ENCODE measurements around the gene FBXW8. TPM values are rescaled to one million over a fixed set of nuclear protein-coding genes. Genes with fewer than 3 reads are reported as not detected.
"Not testable (repeated sequence)": the region's sequence is repeated elsewhere in the genome, so short reads cannot be mapped to it uniquely, and the experiment has no call there.

FBXW8 gene
- total RNA-seq, 1 donor from 2014 or later: 5.5 TPM

DNA sequence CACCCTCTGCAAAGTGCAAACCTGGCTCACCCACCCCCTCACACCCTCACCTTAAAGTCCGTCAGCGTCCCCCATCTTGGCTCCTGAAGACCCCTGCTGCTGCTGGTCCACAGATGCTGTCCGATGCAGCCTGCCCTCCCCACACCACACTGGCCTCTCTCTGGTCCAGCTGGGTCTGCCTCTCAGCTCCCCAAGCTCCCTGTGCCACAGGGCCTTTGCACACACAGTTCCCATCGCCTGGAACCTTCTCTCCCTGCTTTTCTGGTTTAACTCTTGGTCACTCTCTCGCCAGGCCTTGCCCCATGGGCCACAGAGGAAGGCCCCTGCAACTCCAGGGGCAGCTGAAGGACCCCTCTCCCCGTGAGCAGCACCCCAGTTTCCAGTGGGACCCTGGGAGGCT is 143.5 kb downstream of the FBXW8 start:
- intact Hi-C loops (cut with DNase I): no loop called here
- DNase-seq (no peak), ATAC-seq (ENCODE audit: poor library complexity) (no peak)

DNA sequence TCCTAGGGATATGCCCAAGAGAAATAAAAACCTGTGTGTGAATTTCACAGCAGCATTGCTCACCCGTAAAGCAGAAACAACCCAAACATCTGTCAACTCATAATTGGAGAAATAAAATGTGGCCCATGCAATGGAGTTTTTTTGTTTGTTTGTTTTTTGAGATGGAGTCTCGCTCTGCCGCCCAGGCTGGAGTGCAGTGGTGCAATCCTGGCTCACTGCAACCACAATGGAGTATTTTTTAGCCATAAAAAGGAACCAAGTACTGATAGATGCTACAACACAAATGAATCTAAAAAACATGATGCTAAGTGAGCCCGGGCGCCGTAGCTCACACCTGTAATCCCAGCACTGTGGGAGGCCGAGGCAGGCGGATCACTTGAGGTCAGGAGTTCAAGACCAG is 146.9 kb downstream of the FBXW8 start:
- ATAC-seq (ENCODE audit: poor library complexity); intact Hi-C loops (cut with DNase I); DNase-seq: not testable (repeated sequence)

DNA sequence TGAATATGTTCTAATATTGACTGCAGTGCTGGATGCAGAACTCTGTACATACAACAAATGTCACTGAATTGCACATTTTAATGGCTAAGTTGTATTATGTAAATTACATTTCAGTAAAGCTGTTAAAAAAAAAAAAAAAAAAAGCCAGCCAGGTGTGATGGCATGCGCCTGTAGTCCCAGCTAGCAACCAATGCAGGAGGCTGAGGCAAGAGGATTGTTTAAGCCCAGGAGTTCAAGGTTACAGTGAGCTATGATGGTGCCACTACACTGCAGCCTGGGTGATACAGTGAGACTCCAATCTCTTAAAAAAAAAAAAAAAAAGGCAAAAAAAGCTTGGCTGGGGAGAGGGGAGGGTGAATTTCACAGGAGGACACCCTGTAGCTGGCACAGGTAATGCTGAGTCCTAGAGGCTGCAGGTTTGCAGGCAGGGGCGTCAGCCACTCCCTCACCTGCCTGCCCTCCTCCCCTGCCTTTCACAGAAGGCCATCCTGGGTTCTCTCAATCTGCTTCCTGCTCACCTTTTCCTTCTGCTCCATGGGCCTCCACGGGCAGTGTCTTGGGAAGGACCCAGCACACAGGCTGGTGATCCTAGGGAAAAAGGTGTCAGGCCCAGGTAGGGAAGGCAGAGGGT is 147.8 kb downstream of the FBXW8 start:
- DNase-seq (no peak), ATAC-seq (ENCODE audit: poor library complexity) (no peak)
- intact Hi-C loops (cut with DNase I): no loop called here

DNA sequence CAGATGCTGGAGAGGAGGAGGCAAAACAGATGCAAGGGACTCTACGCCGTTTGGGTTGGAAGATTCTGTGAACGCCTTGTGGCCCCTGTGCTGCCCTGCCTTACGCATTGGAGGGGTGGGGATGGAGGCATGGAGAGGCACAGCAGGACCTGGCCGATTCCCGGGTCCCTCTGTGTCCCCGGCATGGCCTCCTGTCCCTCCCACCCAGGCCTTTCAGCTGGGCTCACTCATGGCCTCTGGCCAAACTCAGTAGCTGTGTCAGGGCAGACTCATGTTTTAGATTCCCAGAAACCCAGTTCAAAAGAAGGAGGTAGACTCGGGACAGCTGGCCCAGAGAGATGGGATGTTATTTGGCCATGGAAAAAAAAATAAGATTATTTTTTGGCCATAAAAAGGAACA is 148.4 kb downstream of the FBXW8 start:
- intact Hi-C loops (cut with DNase I): no loop called here
- DNase-seq: no peak
- peak; percentile 45 for ATAC-seq (ENCODE audit: poor library complexity)

DNA sequence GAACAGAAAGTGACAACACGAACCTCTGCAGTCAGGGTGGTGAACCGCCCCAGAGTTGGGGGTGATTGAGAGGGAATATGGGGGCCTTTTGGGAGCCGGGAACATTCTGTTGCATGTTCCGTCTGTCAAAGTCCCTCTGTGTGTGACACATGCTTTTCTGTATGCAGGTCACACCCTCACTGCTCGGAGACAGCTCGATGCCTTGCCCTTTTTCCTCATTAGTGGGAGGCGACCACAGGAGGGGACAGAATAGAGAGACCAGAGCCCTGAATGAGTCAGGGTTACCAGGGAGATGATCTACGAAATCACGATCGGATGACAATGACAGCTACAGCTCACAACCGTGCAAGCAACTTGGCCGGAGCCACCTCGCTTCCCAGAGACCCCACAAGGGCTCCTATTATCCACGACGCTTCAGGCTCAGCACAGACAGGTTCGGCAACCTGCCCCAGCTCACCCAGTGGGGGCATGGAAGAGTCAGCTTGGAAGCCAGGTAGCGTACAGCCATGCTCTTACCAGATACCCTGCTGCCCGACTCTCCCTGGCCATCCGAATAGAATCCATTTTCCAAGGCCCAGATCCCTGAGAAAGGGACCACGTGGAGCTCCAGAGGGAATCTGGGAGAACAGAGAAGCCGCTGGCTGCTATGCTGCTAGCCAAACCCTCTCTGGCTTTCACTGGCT is 149.6 kb downstream of the FBXW8 start:
- ATAC-seq (ENCODE audit: poor library complexity) (peak; percentile 8), DNase-seq (no peak)
- intact Hi-C loops (cut with DNase I): no loop called here

DNA sequence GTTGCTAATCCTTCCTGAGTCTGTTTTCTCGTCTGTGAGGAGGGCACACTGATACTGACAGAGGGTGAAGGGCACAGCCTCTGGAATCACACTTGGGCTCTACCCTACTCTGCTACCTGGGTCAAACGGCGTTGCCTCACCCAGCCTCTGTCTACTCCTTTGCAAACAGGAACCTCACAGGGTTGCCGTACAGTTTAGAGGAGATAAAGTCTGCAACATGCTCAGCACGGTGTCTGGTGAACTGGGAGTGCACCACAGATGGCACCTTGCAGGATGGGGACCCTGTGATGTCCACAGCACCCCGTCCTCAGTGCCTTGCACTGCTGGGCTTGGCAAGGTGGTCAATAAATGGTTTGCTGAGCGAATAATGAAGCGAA is 150.2 kb downstream of the FBXW8 start:
- intact Hi-C loops (cut with DNase I): no loop called here
- DNase-seq (no peak), ATAC-seq (ENCODE audit: poor library complexity) (peak; percentile 18)

DNA sequence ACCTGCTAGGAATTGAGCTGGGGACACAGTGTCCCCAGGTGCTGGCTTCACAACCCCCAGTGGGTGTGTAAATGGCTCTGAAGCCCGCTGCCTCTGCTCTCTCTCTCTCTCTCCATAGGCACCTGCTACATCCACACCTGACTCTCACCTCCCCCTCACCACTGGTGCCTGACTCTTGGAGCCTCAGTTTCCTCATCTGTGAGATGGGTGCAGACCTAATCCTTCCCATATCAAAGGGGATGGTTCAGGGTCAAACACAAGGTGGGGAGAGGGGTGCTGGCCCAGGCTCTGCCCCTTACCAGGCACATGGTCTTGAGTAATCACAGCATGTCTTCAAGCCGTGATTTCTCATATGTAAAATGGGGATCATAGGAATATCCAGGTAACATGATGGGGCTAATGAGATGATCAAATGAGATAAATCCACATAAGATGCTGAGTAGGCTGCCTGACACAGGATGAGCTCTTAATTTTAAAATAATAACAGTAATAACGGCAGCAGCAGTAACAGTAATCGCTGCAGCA is 150.9 kb downstream of the FBXW8 start:
- DNase-seq (no peak), ATAC-seq (ENCODE audit: poor library complexity) (no peak)
- intact Hi-C loops (cut with DNase I): no loop called here

DNA sequence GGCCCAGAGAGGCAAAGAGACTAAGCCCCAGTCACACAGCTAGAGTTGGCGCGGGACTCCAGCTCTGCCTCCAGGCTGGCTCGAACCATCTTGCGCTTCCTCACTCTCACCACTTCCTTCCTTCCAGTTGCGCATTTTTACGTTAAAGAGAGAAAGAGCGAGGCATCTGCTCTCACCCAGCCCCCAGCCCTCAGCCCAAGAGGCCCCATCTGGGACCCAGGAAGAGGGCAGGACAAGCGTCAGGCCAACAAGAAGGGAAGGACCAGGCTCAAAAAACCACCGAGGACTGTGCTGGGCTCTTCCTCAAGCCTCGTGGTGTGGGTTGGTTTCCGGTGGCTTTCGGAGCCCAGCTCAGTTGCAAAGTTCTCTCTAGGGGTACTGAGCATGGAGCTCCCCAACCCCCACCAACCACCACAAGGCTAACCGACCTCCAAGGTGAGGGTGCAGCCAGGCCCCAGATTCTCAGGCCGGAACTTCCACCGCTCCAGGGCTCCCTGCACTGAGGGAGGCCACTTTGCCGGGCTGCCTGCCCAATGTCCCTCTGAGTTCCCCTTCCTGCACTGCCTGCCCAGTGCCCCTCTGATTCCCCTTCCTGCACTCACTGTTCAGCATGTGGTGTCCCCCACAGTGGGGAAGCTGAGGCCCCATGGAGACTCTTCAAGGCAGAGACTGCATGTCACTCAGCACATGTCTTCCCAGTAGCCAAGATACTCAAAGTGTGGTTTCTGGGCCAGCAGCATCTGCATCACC is 152.6 kb downstream of the FBXW8 start:
- intact Hi-C loops (cut with DNase I): no loop called here
- ATAC-seq (ENCODE audit: poor library complexity) (peak; percentile 24), DNase-seq (peak; percentile 53)

DNA sequence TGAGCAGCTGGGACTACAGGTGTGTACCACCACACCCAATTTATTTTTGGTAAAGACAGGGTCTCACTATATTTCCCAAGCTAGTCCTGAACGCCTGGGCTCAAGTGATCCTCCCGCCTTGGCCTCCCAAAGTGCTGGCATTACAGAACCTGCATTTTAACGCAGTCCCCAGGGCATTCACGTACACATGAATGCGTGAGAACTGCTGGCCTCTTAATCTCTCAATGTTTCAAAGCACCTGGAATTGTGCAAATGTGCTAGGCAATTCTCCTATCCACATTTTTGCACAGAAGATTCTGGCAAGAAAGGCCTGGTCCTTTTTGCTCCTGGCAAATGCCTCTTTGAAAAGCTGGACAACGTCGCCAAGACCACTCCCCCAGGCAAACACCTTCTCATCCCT is 153.3 kb downstream of the FBXW8 start:
- intact Hi-C loops (cut with DNase I): no loop called here
- DNase-seq (peak; percentile 12), ATAC-seq (ENCODE audit: poor library complexity) (no peak)

DNA sequence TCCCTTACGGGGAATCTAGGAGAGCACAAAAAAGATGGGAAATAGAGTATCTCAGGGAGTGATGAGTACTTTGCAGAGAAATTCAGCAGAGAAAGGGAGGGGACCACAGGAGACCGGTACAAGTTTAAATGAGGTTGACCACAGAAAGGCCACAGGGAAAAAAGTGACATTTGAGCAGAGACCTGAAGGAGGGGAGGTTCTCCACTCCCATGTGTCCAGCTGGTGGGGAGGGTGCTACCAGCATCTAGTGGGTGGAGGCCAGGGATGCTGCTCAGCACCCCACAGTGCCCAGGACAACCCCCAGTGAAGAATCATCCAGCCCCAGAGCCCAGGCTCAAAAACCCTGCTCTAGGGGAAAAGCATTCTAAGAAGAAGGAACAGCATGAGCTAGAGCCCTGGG is 153.8 kb downstream of the FBXW8 start:
- DNase-seq (no peak), ATAC-seq (ENCODE audit: poor library complexity) (no peak)
- intact Hi-C loops (cut with DNase I): no loop called here

DNA sequence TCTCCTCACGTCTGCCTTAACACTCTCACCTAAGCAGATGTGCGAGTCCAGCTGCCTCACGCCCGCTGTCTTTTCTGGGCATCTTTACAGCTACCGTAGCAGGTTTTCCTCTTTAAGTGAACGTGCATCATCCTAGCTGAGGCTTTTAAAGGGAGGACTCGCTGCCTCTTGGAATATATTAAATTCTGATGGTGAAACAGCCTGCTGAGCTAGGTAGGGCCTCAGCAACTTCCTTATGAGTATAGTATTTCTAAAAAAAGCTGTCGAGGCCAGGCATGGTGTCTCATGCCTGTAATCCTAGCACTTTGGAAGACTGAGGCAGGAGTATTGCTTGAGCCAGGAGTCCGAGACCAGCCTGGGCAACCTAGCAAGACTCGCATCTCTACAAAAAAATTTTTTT is 156.3 kb downstream of the FBXW8 start:
- DNase-seq (peak; percentile 20), ATAC-seq (ENCODE audit: poor library complexity) (no peak)
- intact Hi-C loops (cut with DNase I): no loop called here

DNA sequence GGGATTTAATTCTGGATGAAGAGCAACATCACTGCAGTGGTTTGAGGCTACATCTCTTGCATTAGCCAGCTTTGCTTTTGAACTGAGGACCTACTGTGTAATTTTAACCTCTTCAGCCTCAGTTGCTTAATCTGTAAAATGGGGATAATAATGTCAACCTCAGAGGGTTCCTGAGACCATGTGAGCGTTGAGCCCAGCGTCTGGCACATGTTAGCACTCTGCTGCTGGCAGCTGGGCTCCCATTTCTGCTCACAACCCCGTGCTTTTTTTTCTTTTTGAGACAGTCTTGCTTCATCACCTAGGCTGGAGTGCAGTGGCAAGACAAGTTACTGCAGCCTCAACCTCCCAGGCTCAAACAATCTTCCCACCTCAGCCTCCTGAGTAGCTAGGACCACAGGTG is 156.9 kb downstream of the FBXW8 start:
- intact Hi-C loops (cut with DNase I): no loop called here
- ATAC-seq (ENCODE audit: poor library complexity): no peak
- DNase-seq: peak; percentile 16

DNA sequence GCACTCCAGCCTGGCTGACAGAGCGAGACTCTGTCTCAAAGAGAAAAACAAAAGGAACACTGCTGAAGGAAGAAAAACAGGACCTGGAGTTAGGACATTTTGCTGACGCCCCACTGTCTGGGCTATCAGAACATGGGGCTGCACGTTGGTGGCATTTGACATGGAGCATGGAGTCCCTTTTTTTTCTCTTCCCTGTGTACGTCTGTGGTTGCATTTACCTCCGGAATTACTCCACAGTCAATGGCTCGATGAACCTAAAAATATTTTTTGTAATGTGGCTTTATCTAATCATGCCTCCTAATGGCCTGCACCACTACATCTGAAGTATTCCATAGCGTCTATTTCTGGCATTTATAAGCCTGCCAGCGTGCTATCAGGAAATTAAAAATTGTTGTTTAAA is 157.7 kb downstream of the FBXW8 start:
- intact Hi-C loops (cut with DNase I): no loop called here
- ATAC-seq (ENCODE audit: poor library complexity) (peak; percentile 83), DNase-seq (peak; percentile 39)

DNA sequence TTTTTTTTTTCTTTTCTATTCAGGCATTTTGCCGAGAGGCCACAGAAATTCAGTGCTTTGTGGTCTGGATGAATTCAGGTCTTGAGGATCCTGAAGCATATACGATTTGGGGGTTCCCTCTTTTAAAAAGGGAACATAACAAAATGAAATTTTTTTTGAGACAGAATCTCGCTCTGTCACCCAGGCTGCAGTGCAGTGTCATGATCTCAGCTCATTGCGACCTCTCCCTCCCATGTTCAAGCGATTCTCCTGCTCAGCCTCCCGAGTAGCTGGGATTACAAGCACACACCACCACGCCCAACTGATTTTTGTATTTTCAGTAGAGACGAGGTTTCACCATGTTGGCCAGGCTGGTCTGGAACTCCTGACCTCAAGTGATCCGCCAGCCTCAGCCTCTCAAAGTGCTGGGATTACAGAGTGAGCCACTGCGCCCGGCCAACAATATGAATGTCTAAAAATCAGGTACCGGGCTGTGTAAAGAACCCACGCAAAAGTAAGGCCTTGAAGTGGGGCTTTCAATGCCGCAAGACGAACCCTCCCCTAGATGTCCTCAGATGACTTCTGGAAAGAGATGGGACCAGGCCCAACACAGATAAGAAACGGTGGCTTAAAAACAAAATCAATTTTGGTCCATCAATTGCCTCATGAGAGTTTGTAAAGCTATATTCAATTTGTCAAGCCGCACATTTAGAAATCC is 158.5 kb downstream of the FBXW8 start:
- intact Hi-C loops (cut with DNase I): no loop called here
- DNase-seq (peak; percentile 35), ATAC-seq (ENCODE audit: poor library complexity) (peak; percentile 5)

DNA sequence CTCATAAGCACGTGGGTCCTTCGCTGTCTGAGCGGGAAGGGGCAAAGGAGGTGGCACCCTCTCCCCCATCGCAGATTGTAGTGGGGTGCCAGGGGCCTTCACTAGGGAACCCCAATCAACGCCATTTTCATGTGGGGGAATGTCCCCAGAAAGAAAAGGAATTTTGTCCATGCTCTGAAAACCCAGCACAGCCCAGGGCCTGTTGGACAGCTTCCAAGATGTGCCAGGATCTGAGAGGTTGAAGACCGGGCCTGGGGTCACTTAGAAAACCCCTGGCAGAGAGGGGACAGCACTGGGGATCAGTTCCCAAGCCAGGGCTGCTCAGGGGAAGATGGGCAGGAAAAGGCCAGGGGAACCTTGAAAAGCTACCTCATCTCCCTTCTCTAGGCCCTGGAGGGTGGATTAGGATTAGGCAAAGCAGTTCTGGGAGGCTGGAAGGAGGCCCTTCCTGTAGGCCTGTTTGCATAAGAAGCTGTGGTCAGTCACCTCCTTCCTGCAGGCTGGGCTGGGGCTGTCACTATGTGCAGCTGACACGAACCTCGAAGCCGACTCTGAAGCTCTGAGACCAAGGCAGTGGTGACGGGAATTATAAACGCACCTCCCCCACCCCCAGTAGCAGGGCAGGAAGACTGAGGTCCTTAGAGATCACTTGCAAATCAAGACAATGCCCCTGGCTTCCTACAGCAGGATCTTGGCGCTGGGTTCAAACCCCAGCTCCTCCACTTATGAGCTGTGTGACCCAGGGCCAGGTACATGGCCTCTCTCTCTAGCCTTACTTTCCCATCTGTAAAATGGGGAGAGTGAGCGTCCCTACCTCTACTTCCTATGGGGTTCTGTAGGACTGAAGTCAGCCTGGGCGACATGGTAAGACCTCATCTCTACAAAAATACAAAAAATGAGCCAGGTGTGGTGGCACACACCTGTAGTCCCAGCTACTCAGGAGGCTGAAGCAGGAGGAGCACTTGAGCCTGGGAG is 159.5 kb downstream of the FBXW8 start:
- ATAC-seq (ENCODE audit: poor library complexity): peak; percentile 13
- peak; percentile 47 for DNase-seq
- intact Hi-C loops (cut with DNase I): no loop called here

DNA sequence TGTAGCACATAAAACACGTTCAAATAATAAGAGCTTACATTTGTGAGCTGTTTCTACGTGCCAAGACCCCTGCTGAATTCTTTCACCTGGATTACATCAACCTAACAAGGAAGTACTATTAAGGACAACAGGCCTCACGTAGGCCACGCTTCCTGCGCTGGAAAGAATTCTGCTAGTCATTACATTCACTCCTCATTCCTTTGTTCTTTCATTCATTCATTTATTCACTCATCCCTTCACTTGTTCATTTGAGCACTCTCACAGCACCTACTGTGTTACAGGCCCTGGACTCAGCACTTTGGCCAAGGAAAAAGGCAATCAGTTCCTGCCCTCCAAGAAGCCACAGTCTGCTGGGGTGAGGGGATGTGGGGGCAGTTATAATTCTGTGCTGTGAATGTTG is 160.3 kb downstream of the FBXW8 start:
- no peak for ATAC-seq (ENCODE audit: poor library complexity)
- intact Hi-C loops (cut with DNase I): no loop called here
- peak; percentile 6 for DNase-seq

DNA sequence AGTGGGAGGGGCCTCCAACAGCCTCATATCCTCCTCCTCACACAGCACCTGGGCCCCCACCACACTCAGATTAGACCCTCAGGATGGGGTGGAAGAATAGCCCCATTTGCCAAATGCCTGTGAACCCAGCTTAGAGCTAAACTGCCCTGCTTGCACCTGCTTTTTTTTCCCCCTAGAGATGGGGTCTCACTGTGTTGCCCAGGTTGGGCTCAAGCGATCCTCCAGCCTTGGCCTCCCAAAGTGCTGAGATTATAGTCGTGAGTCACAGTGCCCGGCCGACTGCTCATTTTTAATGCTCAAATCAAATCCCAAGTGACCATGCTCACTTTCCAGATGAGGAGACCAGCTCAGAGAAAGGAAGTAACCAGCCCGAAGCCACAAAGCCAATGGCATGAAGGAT is 161.4 kb downstream of the FBXW8 start:
- DNase-seq (peak; percentile 22), ATAC-seq (ENCODE audit: poor library complexity) (no peak)
- intact Hi-C loops (cut with DNase I): no loop called here

Data from Right ventricle myocardium superior (tissue), 1 donor.